ENCODE measurements around the gene DUOXA2. TPM values are rescaled to one million over a fixed set of nuclear protein-coding genes. Genes with fewer than 3 reads are reported as not detected.
"Not testable (repeated sequence)": the region's sequence is repeated elsewhere in the genome, so short reads cannot be mapped to it uniquely, and the experiment has no call there.

The DUOXA2 gene
- polyA plus RNA-seq, 5 donors, result 0.10 to 0.21 (median 0.14) TPM; not detected in 2

DNA sequence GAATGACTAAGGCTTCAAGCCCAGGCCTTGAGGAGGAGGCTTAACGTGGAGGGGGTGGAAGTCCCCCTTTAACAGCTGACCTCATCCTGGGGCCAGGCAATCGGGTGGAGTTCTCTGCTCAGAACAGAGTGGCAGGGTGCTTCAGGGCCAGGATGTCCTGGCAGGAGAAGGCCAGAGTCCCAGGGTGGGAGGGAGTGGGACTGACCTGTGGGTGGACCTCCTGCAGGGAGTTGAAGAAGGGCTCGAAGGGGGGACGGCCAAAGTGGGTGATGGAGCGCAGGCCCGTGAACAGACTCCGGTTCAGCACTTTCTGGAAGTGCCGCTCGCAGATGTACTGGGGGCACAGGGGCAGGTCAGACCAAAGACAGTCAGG, 19.8 kb upstream of the DUOXA2 start:
- DNase-seq, result no peak

DNA sequence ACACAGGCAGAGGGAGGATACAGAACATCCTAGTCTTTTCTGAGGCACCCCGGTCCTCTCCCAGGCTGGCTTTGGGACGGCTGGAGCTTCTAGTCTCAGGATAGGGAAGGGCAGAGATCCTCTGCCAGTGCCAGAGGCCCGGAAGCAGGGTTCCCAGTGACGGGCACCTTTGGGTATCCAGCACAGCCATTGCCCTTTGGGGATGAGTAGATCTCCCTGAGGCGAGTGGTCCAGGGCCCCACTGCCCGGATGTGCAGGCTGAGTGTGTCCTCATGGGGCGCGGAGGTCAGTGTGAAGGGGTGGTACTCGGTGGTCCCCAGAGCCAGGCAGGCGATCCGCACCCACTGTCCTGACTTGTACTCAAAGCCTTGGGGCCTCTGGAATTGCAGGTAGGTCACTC, 18.5 kb upstream of the DUOXA2 start:
- no peak for DNase-seq

DNA sequence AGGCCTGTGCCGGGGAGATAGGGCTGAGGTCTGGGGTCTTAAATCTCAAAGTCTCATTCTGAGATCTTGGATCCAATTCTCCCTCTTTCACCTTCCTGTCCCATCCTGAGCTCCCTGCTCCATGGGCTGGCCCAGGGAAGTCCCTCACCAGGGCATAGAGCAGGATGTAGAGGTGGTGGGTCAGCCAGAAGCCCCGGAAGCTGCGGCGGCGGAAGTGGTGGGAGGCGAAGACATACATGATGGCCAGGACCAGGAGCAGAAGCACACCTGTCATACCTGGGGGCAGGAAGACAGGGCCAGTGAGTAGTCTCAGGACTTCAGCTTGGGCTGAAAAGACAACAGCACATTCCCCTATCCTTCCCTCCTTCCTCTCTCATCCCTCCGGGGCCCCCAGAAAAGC, 16.7 kb upstream of the DUOXA2 start:
- DNase-seq, result no peak

DNA sequence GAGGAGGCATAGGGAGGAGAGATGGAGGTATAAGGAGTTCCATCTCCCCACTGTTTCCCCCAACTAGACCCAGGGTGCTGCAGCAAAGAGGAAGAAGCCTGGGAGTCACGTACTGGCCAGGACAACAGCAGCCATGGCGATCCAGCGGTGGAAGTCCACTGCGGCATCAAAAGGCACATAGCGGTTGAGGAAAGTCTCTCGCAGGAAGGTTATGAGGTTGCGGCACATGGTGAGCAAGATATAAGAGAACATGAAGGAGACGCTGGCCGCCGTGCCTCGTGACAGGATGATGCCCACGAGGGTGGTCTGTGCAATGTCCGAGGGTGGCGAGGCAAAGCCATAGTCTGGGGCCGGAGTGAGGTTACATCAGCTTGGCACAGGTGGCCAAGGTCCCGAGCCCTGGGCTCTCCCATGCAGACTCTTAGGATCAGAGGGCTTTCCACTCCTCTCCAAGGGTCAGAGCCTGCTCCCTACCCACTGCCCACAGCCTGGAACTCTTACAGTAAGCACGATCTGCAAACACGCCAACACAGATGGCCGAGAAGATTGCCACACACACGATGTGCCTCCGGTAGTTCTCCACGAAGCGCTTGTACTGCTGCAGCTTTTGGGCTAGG, 14.5 kb upstream of the DUOXA2 start:
- DNase-seq, result no peak

DNA sequence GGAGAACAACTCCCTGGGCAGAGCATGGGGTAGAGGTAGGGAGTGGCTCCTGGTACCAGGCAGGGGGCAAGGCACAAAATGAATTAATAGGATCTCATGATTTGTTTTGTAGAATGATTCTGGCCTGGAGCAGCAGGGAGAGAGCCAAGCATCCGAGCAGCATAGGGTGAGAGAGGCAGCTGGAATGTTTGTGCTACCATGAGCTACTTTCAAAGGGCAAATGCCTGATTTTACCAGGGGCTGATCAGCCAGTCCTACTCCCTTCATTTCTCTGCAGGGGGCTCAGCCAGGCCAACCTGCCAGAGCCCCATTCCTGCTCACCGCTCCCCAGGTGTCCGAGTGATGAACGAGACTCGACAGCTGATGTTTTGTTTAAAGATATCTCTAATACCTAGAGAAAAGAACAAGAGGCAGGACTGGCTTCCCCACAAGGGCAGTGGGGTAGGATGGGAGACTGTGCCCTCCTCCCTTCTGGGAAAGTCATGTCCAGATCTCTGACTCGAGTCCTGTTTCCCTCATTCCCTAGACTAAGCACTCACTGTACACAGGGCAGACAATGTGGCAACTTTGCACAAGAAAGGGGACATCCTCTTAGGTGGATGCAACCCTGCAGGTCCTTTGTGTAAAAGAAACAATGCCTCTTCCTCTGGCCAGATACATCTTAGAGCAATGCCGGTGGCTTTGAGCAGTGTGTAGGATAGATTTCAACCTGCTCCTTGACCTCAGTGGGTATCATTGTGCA, 13.1 kb upstream of the DUOXA2 start:
- no peak for DNase-seq

DNA sequence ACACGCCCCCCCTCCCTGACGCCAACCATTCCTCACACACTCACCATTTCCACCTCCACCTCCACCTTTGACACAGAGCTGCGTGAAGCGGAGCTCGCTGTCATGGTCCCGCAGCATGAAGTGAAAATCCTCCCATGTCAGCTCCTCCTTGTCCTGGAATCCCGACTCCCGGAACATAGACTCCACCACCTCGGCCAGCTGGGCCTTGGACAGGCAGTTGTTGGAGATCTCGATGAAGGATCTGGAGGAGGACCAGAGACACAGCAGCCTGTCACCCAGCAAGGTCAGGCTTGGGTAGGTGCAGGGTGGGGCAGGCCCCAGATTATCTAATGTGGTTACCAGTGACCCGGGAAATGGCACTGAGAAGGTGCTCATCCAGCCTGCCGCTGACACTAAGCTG, 12.4 kb upstream of the DUOXA2 start:
- DNase-seq, result no peak

DNA sequence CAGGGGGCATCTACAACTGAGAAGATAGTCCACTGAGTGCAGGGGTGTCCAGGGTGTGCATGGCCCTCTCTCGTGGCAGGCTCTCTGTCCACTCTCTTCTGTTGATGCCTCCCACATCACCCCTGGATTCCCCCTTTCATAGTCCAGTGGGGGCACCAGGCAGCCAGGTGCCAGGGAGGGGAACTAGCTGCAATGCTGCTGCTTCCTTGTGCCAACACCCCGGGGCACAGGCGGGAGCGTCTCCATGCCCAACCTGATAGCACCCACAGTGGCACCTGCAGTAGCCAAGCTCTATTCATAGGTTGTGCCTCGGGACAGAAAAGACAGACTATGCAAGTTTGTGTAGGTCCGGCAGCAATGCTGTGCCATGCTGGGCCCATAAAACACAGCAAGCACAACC, 11.9 kb upstream of the DUOXA2 start:
- no peak for DNase-seq

DNA sequence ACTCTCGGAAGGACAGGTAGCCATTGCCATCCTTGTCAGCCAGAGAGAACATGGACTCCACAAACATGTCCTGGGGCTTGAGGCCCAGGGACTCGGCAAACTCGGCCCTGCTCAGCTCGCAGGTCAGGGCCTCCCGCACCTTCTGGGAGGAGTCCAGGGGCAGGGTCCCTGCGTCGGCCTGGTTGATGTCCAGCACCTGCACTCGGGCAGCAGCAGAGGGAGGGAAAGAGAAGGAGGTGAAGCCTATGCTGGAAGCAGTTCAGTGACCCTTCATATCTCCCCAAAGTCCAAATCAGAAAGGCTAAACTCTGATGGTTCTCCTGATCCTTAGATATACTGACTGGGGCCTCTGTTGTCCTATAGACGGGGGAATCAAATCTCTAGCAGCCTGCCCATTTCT, 10.0 kb upstream of the DUOXA2 start:
- DNase-seq, result not testable (repeated sequence)

DNA sequence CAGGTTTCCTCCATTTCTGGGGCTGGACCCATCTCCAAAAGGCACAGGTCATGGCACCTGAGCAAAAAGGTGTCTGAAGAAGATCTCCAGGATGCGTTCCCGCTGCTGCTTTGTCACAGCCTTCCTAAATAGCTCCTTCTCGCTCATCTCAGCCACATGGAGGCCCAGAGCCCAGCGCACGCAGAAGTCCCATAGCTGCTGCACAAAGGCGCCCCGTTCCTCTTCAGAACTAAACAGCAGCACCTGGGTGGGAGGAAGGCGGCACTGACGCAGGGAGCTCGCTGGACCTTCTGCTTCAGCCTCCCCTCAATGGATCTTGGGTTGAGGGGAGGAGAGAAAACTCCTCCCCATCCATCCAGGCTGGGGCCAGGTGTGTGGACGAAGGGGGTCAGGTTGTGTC, 8.5 kb upstream of the DUOXA2 start:
- DNase-seq, result no peak

DNA sequence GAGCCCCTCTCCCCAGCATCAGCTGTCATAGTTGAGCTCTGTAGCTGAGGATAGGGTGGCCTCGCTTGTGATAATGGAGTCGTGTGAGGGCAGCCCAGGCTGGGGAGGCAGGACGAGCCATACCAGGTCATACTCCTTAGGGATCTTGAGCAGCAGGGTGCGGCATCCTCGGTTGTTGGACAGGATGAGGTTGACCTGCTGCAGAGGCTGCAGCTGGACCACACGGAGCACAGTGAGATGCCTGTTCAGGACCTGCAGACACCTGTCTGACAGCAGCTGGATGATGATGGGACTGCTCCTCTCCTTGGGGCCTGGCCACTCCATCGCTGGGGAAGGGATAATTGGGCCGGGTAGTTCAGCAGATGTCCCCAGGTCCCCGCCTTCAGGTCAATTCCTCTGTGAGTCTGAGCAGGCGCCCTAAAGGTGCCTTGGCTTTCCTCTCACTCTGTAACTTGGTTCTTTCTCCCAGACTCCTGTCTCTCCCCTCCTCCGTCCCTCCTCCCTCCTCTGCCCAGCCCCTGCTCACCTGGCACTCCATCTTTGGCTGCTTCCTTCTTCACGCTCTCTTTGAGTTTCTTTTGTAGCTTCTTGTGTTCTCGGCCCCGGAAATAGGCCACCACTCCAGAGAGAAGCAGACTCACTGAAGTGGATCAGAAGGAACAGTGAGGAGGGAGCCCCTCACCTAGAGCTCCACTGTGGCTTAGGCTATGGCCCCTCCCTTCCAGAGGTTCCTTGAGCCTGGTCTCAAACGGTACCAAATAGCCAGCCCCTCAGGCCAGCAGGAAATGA, 7.9 kb upstream of the DUOXA2 start:
- DNase-seq, result no peak

DNA sequence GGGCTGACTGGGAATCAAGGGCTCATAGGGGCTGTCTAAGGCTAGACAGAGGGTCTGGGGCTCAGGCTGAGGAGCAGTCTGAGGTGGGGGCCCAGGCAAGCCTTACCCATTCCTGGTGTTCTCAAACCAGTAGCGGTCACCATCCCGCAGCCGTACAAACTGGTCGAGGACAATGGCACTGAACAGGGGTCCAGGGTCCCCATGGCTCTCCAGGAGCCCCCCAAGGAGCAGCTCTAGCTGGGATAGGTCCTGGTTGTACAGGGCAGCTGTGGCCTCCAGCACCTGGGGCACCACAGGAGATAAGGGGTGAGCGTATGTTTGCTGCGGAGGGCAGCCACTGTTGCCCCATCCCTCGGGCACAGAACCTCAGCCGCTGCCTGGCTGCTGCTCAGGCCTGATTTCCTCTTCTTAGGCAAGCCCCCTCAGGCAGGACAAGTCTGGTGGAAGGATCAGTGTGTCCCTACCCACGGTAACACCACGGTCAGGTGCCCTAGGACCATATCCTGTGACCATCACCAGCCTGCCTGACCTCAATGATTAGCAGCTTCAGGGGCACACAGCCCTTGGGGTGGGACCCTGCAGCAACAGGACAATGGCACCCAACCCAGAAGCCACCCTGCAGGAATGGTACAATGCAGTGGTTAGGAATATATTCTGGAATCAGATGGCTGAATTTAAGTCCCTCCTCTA, 6.0 kb upstream of the DUOXA2 start:
- no peak for DNase-seq

DNA sequence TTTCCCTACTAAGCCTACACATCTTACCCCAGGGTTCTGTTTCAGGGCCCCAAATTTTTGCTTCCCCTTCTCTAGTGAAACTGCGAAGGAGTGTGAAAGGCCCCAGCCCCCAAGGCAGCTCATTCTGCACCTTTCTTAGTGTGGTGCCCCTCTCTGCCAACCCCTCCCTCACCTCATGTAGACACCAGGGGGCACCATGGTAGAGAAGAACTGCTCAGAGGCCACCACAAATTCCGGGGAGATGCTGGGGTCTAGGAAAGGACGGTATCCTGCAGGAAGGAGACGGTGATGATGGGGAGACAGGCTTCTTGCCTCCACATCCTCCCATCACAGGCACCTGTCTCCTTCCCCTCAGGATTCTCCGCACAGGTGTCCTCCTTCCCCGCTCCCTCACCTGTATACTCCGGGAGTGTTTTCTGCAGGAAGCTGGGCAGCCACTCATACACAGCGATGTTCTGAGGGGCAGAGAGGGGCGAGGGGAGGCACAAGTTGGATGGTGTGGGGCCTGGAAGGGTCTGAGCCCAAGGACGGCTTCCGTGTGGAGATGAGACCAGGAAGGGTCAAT, 3.8 kb upstream of the DUOXA2 start:
- DNase-seq, result no peak

DNA sequence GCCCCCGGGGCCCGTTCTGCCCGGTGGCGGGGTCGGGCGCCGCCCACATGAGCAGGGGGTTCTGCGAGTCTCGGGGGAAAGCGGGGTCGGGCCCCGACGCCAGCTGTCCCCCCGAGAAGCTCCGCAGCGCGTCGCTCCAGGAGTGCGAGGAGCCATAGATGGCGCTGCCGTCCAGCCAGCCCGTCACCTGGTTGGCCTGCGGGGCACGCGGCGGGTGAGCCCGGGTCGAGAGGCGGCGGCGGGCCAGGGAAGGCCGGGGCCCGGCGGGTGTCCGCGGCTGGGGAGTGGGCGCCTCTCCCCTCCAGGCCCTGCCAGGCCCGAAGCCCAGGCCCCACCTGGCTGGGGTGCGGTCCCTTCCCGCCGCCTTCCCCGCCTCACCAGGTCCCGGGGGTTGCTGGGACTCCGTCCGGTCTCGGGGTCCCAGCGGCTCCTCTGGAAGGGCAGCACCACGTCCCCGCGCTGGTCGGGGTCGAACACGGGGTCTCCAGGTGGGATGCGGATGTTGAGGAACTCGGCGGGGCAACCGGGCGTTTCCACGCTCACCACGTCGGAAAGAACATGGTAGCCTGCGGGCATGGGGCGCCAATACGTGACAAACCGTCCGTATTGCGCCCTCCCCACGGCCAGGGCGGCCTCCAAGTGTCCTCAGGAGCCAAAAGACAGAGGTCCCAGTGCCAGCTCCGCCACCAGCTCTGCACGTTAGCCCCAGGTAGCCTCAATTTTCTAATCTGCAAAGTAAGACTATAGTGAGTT, 2.6 kb upstream of the DUOXA2 start:
- no peak for DNase-seq

DNA sequence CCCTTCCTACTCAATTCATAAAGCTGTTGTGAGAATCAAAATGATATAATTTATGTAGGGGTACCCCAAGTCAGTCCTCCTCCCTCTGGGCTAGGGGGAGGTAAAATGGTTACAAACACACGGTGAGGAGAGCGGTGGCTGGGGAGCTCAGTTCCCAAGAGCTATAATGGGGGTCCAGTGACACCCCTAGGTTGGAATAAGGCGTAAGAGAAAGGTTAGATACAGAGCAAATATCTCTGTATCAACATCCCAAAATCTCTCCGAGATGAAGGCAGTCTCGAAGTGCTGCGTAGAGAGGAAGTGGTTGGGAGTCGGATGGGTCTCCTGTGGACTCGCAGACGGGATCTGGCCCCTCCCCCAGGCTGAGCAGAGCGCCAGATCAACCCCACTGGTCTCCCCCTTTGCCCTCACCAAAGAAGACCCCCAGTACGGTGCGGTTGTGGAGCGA, 2.0 kb upstream of the DUOXA2 start:
- DNase-seq, result no peak

DNA sequence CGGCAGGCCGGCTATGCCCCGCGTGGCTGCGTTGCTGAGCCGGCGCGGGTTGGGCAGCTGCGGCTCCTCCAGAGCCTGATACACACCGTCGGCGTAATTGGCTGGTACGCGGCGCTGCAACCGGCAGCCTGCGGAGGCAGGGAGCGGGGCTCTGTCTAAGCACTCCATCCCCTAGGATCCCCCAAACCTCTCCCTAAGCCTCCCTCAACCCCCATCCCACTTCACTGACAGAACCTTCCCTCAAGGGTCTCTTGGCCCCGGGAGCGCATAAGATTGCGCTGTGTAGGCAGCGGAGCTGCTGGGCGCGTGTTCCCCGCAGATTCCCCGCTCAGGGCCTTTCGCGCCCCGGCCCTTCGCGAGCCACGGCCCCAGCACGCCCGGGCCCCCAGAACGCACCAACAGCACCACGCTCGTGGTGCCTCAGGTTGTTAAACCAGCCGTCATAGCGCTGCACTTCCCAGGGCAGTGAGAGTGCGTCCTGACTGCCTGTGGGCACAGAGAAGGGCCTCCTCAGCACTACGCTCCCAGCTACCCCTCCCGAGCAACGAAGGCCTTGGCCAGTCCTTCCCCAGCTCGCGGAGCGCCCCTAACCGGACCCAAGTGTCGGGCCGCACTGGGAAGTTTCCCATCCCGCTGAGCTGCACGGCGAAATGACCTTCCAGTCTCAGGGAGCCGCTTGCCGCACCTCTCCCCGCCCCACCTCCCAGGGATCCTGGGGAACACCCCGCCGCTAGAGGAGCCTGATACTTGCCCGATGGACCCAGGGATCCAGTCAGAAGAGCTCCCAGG, 1.3 kb upstream of the DUOXA2 start:
- DNase-seq, result no peak

DNA sequence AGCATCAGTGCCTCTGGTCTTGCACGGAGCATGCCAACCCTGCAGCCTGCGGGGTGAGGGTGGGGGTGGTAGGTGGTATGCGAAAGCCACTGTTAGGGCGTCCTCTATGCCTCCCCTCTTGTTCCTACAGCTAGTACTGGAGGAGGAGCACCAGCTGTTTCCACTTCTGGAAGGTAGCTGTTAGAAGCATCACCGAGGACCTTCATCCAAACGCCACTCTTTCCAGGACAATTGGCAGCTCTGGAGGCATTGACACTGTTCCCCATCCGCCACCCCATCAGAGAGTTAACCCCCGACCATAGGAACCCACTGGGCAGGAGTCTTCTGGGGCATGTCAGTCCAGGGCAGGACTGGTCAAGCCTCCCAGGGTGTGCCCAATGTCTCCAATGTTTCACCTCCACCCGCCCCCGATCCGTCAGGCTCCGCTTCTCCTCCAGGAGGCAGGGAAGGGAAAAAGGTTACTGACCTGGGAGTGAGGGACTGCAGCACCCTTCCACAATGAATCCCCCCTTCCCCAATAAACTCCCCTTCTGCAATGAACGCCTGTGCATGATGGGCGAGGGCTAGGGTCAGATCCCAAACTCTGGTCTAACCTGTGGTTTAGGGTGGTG, 641 bp upstream of the DUOXA2 start:
- DNase-seq, result no peak

DNA sequence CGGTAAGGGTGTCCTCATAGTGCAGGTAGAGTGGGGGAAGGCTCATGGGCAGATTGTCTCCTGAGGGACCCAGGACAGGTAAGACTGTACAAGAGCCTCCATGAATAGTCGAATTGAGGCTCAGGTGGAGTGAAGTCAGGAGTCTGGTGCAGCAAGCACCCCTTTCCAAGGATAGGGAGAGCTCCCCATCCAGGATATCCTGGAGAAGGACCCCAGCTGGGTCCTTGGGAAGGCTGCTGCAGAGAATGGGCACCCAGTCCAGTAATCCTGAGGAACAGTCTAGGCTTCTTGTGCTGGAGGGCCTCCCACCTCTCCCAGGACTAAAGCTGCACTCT, 592 bp downstream of the DUOXA2 start:
- DNase-seq, result no peak

DNA sequence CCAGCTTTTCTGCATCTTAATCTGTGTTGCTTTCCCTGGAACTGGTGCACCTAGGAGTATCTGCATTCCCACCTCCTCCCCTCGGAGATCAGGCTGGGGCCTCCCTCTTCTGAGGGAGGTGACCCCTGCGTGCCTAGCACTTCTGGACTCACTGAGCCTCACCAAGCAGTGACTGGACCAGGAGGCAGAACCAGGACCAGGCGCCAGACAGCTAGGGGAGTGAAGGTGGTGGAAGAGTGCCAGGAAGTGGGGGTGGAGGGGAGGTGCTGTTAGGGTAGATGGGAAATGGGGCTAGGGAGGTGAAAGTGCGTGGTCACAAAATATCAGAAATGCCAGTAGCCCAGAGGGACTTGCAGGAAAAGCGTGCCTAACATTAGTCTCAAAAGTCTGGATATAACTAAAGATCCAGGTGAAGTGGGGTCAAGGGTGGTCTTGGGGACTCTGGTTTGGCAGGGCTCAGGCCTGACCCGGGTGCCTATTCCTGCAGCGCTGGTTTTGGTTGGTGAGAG, 1.2 kb downstream of the DUOXA2 start:
- DNase-seq, result no peak

DNA sequence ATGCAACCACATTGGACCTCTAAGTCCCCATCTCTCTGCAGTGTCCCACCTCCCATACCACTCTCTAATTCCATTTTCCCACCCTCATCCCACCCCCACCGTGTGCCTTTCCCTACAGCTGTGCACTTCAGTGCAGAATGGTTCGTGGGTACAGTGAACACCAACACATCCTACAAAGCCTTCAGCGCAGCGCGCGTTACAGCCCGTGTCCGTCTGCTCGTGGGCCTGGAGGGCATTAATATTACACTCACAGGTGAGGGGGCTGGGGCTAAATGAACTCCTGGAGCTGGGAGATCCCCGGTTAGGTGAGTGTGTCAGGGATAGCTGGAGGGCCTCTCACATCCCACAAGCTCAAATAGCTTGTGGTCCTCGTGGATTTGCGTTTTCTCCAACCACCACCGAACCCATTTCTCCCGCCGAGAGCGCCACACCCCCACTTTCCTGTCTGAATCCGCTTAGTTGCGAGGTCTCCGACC, 1.9 kb downstream of the DUOXA2 start:
- DNase-seq, result no peak
